K562 (cell line): ENCODE results near the gene CFL1. TPM values are rescaled to one million over a fixed set of nuclear protein-coding genes. Genes with fewer than 3 reads are reported as not detected.

Experiments used
- ATAC-seq: fragments of 200-7000 bp; cut with Tn5 transposase; 3 replicates; pipeline ENCODE4 v1.9.1; 2020; ENCODE audit warnings: moderate library complexity
- BruUV-seq: library from RNA; stranded (reverse); fragments of 400-500 nt; replicated peaks from 2 replicates; lab custom pipeline; 2021; lab: Mats Ljungman, UMichigan
- CTCF ChIA-PET: fragments of 300-600 bp; formaldehyde crosslinking; extraction: SDS; loops from one replicate; lab custom pipeline; 2021; ENCODE audit warnings: low intra/inter-chr PET ratio; lab: Yijun Ruan, JAX
- POLR2A ChIA-PET: fragments of 300-600, 350-650 bp; sonication (Branson Sonifier 250); formaldehyde crosslinking; extraction: SDS; loops from one replicate; lab custom pipeline; 2021; ENCODE audit warnings: antibody characterized with exemption, inconsistent platforms; lab: Yijun Ruan, JAX
- DNase-seq, 4 experiments: peaks; one replicate each; pipeline versions ENCODE4 v3.0.0 to v3.0.0-alpha.2; 2011 to 2018; ENCODE audit warnings: low spot score in 3 of 4, mixed read lengths in 3 of 4; ENCODE audit errors: extremely low read depth in 1 of 4
- FAIRE-seq: peaks from 2 replicates; lab custom pipeline; 2011; peaks lifted over from hg19 to GRCh38; lab: Jason Lieb, UNC
- H2AFZ ChIP-seq: 2 replicates; pipeline ENCODE4 v1.6.0; 2011; ENCODE audit warnings: low read depth, low read length, control low read depth, inconsistent platforms
- H3K27ac ChIP-seq: fragments of 200-600 bp; 3 replicates; pipeline ENCODE4 v1.8.0; 2011; ENCODE audit warnings: low read depth, mild to moderate bottlenecking, control low read depth, inconsistent platforms, low read length, moderate library complexity, mixed read lengths; ENCODE audit errors: extremely low read depth
- H3K27me3 ChIP-seq, 2 experiments: fragments of 300-600 bp in 1 of 2; 2 replicates in 1 of 2; 3 replicates in 1 of 2; pipeline versions ENCODE4 v1.6.0 to v1.8.0; 2011; ENCODE audit warnings: inconsistent platforms in 2 of 2, low read length in 2 of 2, mild to moderate bottlenecking in 1 of 2, mixed read lengths in 1 of 2, moderate library complexity in 1 of 2; ENCODE audit not compliant: control insufficient read depth in 2 of 2, insufficient read depth in 2 of 2
- H3K36me3 ChIP-seq: fragments of 300-600 bp; 3 replicates; pipeline ENCODE4 v1.8.0; 2011; ENCODE audit warnings: mild to moderate bottlenecking, low read length, inconsistent platforms; ENCODE audit not compliant: control insufficient read depth, insufficient read depth
- H3K4me1 ChIP-seq, 2 experiments: fragments of 200-600 bp in 1 of 2; replicated peaks in 1 of 2; 2 replicates in 1 of 2; 3 replicates in 1 of 2; pipeline versions ENCODE4 v1.5.1 to v1.8.0; 2011; ENCODE audit warnings: inconsistent platforms in 2 of 2, low read length in 2 of 2, mild to moderate bottlenecking in 1 of 2, mixed read lengths in 1 of 2, moderate library complexity in 1 of 2; ENCODE audit not compliant: control insufficient read depth in 2 of 2, insufficient read depth in 2 of 2
- H3K4me2 ChIP-seq: 2 replicates; pipeline ENCODE4 v1.6.1; 2011; ENCODE audit warnings: low read length, control low read depth, inconsistent platforms, mixed read lengths; ENCODE audit not compliant: insufficient read depth
- H3K4me3 ChIP-seq: fragments of 200-600 bp; sonication (generic), shearing (Covaris generic); 2 replicates; pipeline ENCODE4 v1.5.1; 2016; ENCODE audit warnings: control low read depth, inconsistent platforms
- H3K79me2 ChIP-seq: fragments of 200-600 bp; 3 replicates; pipeline ENCODE4 v1.8.0; 2011; ENCODE audit warnings: low read length, inconsistent platforms; ENCODE audit not compliant: control insufficient read depth, insufficient read depth
- H3K9ac ChIP-seq, 2 experiments: 2 replicates each; pipeline versions ENCODE4 v1.6.0 to v1.6.1; 2011; ENCODE audit warnings: low read depth in 2 of 2, low read length in 2 of 2, control low read depth in 1 of 2, inconsistent platforms in 1 of 2, mild to moderate bottlenecking in 1 of 2, mixed read lengths in 1 of 2; ENCODE audit not compliant: insufficient read depth in 1 of 2
- H3K9me1 ChIP-seq: one replicate; pipeline ENCODE4 v1.6.0; 2011; ENCODE audit warnings: inconsistent platforms, mild to moderate bottlenecking, low read length, moderate library complexity; ENCODE audit not compliant: control insufficient read depth, insufficient read depth
- H3K9me3 ChIP-seq: replicated peaks from 2 replicates; pipeline ENCODE4 v1.5.1; 2011; ENCODE audit warnings: low read depth, low read length, inconsistent platforms; ENCODE audit not compliant: control insufficient read depth, insufficient read depth
- H4K20me1 ChIP-seq: replicated peaks from 2 replicates; pipeline ENCODE4 v1.6.1; 2011; ENCODE audit warnings: low read length, inconsistent platforms, mixed read lengths; ENCODE audit not compliant: control insufficient read depth, insufficient read depth
- CREM ChIP-seq: IDR thresholded peaks from 2 replicates; pipeline ENCODE4 v1.6.1; 2014; ENCODE audit warnings: antibody characterized with exemption, low read depth
- KLF10 ChIP-seq: fragments of 250-450 bp; sonication (Bioruptor Pico); IDR thresholded peaks from 2 replicates; pipeline ENCODE4 v1.6.1; 2021; ENCODE audit warnings: matching md5 sums
- NR0B1 ChIP-seq: fragments of 450-650 bp; IDR thresholded peaks from one replicate; pipeline ENCODE4 v1.6.1; 2018; ENCODE audit warnings: mild to moderate bottlenecking, moderate library complexity; ENCODE audit not compliant: partially characterized antibody
- WGBS: fragments of 100-300 bp; shearing (Covaris generic); methylation state at CpG from one replicate; pipeline ENCODE4 v1.1.6; 2016; ENCODE audit warnings: low coverage, mixed read lengths; ENCODE audit not compliant: insufficient coverage; ENCODE audit errors: missing lambda C conversion rate; 5-methylcytosine and 5-hydroxymethylcytosine counted together
- in situ Hi-C: fragments of 300-500 bp; cut with MboI; formaldehyde crosslinking; loops from 4 replicates; pipeline ENCODE4 v1.15.0; 2018; ENCODE audit warnings: inconsistent platforms, mixed read lengths
- intact Hi-C: fragments of 100-400 bp; cut with micrococcal nuclease; formaldehyde crosslinking; loops from 2 replicates; pipeline ENCODE4 v1.14.2; 2022
- polyA plus RNA-seq, 8 experiments: library from polyadenylated mRNA; depleted of rRNA in 4 of 8; stranded (reverse) in 5 of 8; unstranded in 3 of 8; fragments of >200 nt; fragmentation: Nextera tagmentation in 2 of 8; fragmentation: Illumina TruSeq in 1 of 8; extraction: Ambion mirVana in 2 of 8; extraction: Trizol in 1 of 8; gene quantifications; 2 replicates each; pipeline versions ENCODE4 v1.2.1 to v1.2.3, GENCODE V29; 2011 to 2014; ENCODE audit warnings: inconsistent platforms in 1 of 8, missing spikeins in 1 of 8
- total RNA-seq, 7 experiments: library from RNA; depleted of rRNA in 6 of 7; stranded (reverse); fragments of >200 nt in 6 of 7; fragmentation: Illumina TruSeq in 2 of 7; extraction: Trizol in 2 of 7; gene quantifications; 2 replicates each; pipeline versions ENCODE4 v1.2.1 to v1.2.3, GENCODE V29; 2011 to 2021; ENCODE audit warnings: low replicate concordance in 1 of 7

The CFL1 gene
- total and polyA plus RNA-seq, 9 of the 15 experiments (the other 6 are each of a cell fraction or from before 2014, with no cell fraction given): 105 to 1,101 (median 859) TPM

GRCh38 chr11:65847746-65848145 is 10.2 kb downstream of the CFL1 start (continued):
- TF ChIP-seq NR0B1: no peak

- 54% methylated on average over 10 of the region's 10 CpGs for WGBS
- Histone ChIP-seq H3K9me1 (no peaks in the 10 kb centered on the region), H3K4me2 (no peak overlapping the region), H3K79me2 (no peaks in the 10 kb centered on the region), H3K36me3 (no peaks in the 10 kb centered on the region), H3K27ac (no peak overlapping the region), H3K27me3 (no peaks in the 10 kb centered on the region), H3K4me1 (peaks cover 0 to 5% of the 10 kb centered on the region in 2 experiments; a peak in 3 of 5 replicates), H3K9ac (no peak overlapping the region), H3K9me3 (no peaks in the 10 kb centered on the region), H2AFZ (no peak overlapping the region), H3K4me3 (no peak overlapping the region), H4K20me1 (no peaks in the 10 kb centered on the region)
- ChIA-PET POLR2A (interaction anchor here (0.7 to 1.7 kb wide), 3 partner anchors 7 to 14 kb away, joined by 3 to 12 read pairs (median 4); partner anchors contain the start of gene CFL1), CTCF (no interaction called here)
- TF ChIP-seq KLF10: no peak
- TF ChIP-seq CREM: 0 out of 2 replicates have a peak, but pooled peaks have one; percentile 11
- ATAC-seq: no peak
- intact Hi-C loops (no loop called here), in situ Hi-C loops (no loop called here)
- no TSS peak for BruUV-seq
- no peak for DNase-seq
- no peak for FAIRE-seq
These were observed 13.6 kb downstream of the CFL1 start for GRCh38 chr11:65844231-65844872.
